Heart left ventricle (tissue), 16 donors: ENCODE data around the gene NPFFR1. TPM values are rescaled to one million over a fixed set of nuclear protein-coding genes. Genes with fewer than 3 reads are reported as not detected.

ENCODE experiments used
- ATAC-seq, 4 donors: fragments of 200-7000 bp; cut with Tn5 transposase; one replicate each; pipeline ENCODE4 v1.9.1; 2020 to 2022; ENCODE audit warnings: moderate library complexity in 4 of 4, mild to moderate bottlenecking in 3 of 4, moderate number of reproducible peaks in 1 of 4
- DNase-seq, 5 donors: peaks; one replicate each; pipeline ENCODE4 v3.0.0-alpha.2; 2020
- H3K27ac ChIP-seq, 12 donors: fragments of 200-600 bp; sonication (generic) in 4 of 12; one replicate each; pipeline versions ENCODE4 v1.5.0 to v1.8.0; 2016 to 2022; ENCODE audit warnings: mild to moderate bottlenecking in 2 of 12
- H3K27me3 ChIP-seq, 9 donors: fragments of 200-600 bp; sonication (generic) in 2 of 9; one replicate each; pipeline versions ENCODE4 v1.5.1 to v1.8.0; 2016 to 2022; ENCODE audit warnings: mild to moderate bottlenecking in 3 of 9
- H3K36me3 ChIP-seq, 9 donors: fragments of 200-600 bp; sonication (generic) in 2 of 9; one replicate each; pipeline versions ENCODE4 v1.5.0 to v1.8.0; 2018 to 2022; ENCODE audit warnings: mild to moderate bottlenecking in 2 of 9
- H3K4me1 ChIP-seq, 12 donors: fragments of 200-600 bp; sonication (generic) in 4 of 12; one replicate each; pipeline versions ENCODE4 v1.5.0 to v1.8.0; 2016 to 2022; ENCODE audit warnings: mild to moderate bottlenecking in 3 of 12
- H3K4me3 ChIP-seq, 12 donors: fragments of 200-600 bp; sonication (generic) in 4 of 12; one replicate each; pipeline versions ENCODE4 v1.5.0 to v1.8.0; 2017 to 2022; ENCODE audit warnings: mild to moderate bottlenecking in 9 of 12, moderate library complexity in 4 of 12
- H3K9me3 ChIP-seq, 12 donors: fragments of 200-600 bp; sonication (generic) in 4 of 12; one replicate each; pipeline versions ENCODE4 v1.5.0 to v1.8.0; 2016 to 2022; ENCODE audit warnings: mild to moderate bottlenecking in 1 of 12
- CTCF ChIP-seq, 12 donors: fragments of 200-600 bp; sonication (generic) in 4 of 12; IDR thresholded peaks; one replicate each; pipeline versions ENCODE4 v1.5.0 to v1.8.0; 2018 to 2022; ENCODE audit warnings: antibody characterized with exemption in 12 of 12, mild to moderate bottlenecking in 5 of 12
- POLR2A ChIP-seq, 2 donors: fragments of 450-650 bp; IDR thresholded peaks; one replicate each; pipeline ENCODE4 v1.6.1; 2017; ENCODE audit warnings: antibody characterized with exemption in 2 of 2, mild to moderate bottlenecking in 2 of 2, moderate library complexity in 2 of 2
- WGBS, 4 donors: extraction: QIAGEN DNeasy Blood & Tissue Kit in 2 of 4; methylation state at CpG; one replicate each; pipeline versions ENCODE4 v1.1.5 to v1.1.7; 2013 to 2018; 5-methylcytosine and 5-hydroxymethylcytosine counted together
- intact Hi-C, 10 donors: fragments of 100-400 bp; cut with DNase I; formaldehyde crosslinking; loops; one replicate each; pipeline versions ENCODE4 v1.11.1 to v1.14.2; 2022
- polyA plus RNA-seq, 2 donors: library from polyadenylated mRNA; stranded (reverse); fragments of 200-250 nt; gene quantifications; one replicate each; pipeline ENCODE4 v1.2.3, GENCODE V29; 2013
- total RNA-seq, 9 donors: library from RNA; depleted of rRNA in 2 of 9; stranded (reverse); fragments of >200 nt in 2 of 9; fragmentation: NEBNext Ultra II Directional in 3 of 9; extraction: Animal tissue kit (Norgen Biotek cat#: 25700) in 3 of 9; gene quantifications; one replicate each; pipeline versions ENCODE4 v1.1.0 to v1.2.4, GENCODE V29; 2016 to 2023
- donor health status: ischemic (EF 13 %, LVEDD 7.1; RV severe dilation, severe dysfunction).
- donor health status: healthy with polysubstance abuse.
- donor health status: DM: no; HTN: yes; CAD: no.
- donor health status: DM: no; HTN: no; CAD: no.
- donor health status: ischemic (EF 25% LVEDD 6.9; RV normal size, moderate dysfunction).
- donor health status: ischemic (EF 25% LVEDD 5.7; RV mildly dilated, moderate dysfunction).
- donor health status: healthy.
- donor health status: DM: yes; HTN: yes; CAD: no.
- donor health status: ischemic (EF 35%, LVEDD 5.7; RV mildly dilated, moderate dysfunction).
- donor health status: nonischemic (EF 11% LVEDD 7.7; RV severe dilation, severe dysfunction).
- donor health status: DM: yes; HTN: yes; CAD: no.
- donor health status: PGD.
- donor health status: ischemic (EF 29% LVEDD 5.4; RV normal size, mild dysfunction).
- donor health status: nonischemic (EF 23%, LVEDD 6.1; RV moderate dilation, normal function).

NPFFR1 gene
- total and polyA plus RNA-seq, 11 donors, result 0.52 TPM; not detected in 10

- DNase-seq (no peak), ATAC-seq (no peak)
- H3K9me3 ChIP-seq, result peaks cover 0 to 9% (median 2%) of the 10 kb centered on the region in 12 donors
- peaks cover 0 to 5% (median 0%) of the 10 kb centered on the region in 12 donors for H3K4me1 ChIP-seq
- no peaks in the 10 kb centered on the region for H3K27me3 ChIP-seq
- intact Hi-C loops, result no loop called here
- 96 to 99% (median 97%) methylated on average over 5 of the region's 5 CpGs for WGBS, 4 donors
- no peak for TF ChIP-seq CTCF (IDR thresholded peaks at IDR 0.05)
- no peak for TF ChIP-seq POLR2A (IDR thresholded peaks at IDR 0.05)
- no peak overlapping the region for H3K27ac ChIP-seq
- peaks cover 0 to 58% (median 53%) of the 10 kb centered on the region in 9 donors for H3K36me3 ChIP-seq
- H3K4me3 ChIP-seq, result no peak overlapping the region
These were observed 84.9 kb downstream of the NPFFR1 start for GRCh38 chr10:70198696-70199466.

Other genes with a start within 250 kb of the NPFFR1 start
- 10 to 100 TPM; 11.8 to 21.3 (median 14.8) TPM for gene MACROH2A2, start 231.2 kb downstream of the NPFFR1 start, total RNA-seq
- 10 to 100 TPM; 12.0 to 13.3 TPM for gene MACROH2A2, start 231.2 kb downstream of the NPFFR1 start, polyA plus RNA-seq
- gene AIFM2, start 151.2 kb downstream of the NPFFR1 start, total RNA-seq, result 10 to 100 TPM; 12.9 to 23.8 (median 15.5) TPM
- gene AIFM2, start 151.2 kb downstream of the NPFFR1 start, polyA plus RNA-seq, result 10 to 100 TPM; 21.6 to 31.8 TPM
- gene TYSND1, start 137.3 kb downstream of the NPFFR1 start, total RNA-seq, result 1 to 10 TPM; 3.9 to 9.6 (median 5.4) TPM
- 1 to 10 TPM; 2.5 to 4.3 TPM for gene TYSND1, start 137.3 kb downstream of the NPFFR1 start, polyA plus RNA-seq
- 100 to 1,000 TPM in 2 of 9 donors, 10 to 100 TPM in 7; 47.6 to 117 (median 88.6) TPM for gene SAR1A, start 113.5 kb downstream of the NPFFR1 start, total RNA-seq
- 10 to 100 TPM; 28.7 to 67.8 TPM for gene SAR1A, start 113.5 kb downstream of the NPFFR1 start, polyA plus RNA-seq
- gene PPA1, start 50.6 kb downstream of the NPFFR1 start, total RNA-seq, result 100 to 1,000 TPM in 3 of 9 donors, 10 to 100 TPM in 6; 61.1 to 151 (median 81.0) TPM
- 100 to 1,000 TPM in 1 of 2 donors, 10 to 100 TPM in 1; 89.5 to 143 TPM for gene PPA1, start 50.6 kb downstream of the NPFFR1 start, polyA plus RNA-seq
- gene LRRC20, start 98.6 kb upstream of the NPFFR1 start, total RNA-seq, result 10 to 100 TPM; 32.7 to 92.2 (median 60.2) TPM
- 10 to 100 TPM; 24.8 to 28.4 TPM for gene LRRC20, start 98.6 kb upstream of the NPFFR1 start, polyA plus RNA-seq
- 100 to 1,000 TPM in 1 of 9 donors, 10 to 100 TPM in 8; 78.3 to 150 (median 89.7) TPM for gene EIF4EBP2, start 120.1 kb upstream of the NPFFR1 start, total RNA-seq
- 10 to 100 TPM; 20.6 to 41.8 TPM for gene EIF4EBP2, start 120.1 kb upstream of the NPFFR1 start, polyA plus RNA-seq
- gene NODAL, start 157.7 kb upstream of the NPFFR1 start, total RNA-seq, result under 1 TPM in 2 of 9 donors, not detected in 7; 0.22 to 0.37 TPM
- not detected for gene NODAL, start 157.7 kb upstream of the NPFFR1 start, polyA plus RNA-seq
- 10 to 100 TPM in 1 of 9 donors, 1 to 10 TPM in 8; 3.2 to 12.3 (median 6.7) TPM for gene PALD1, start 194.8 kb upstream of the NPFFR1 start, total RNA-seq
- 1 to 10 TPM; 2.7 to 4.7 TPM for gene PALD1, start 194.8 kb upstream of the NPFFR1 start, polyA plus RNA-seq